ENCODE data around the gene DLG2. TPM values are rescaled to one million over a fixed set of nuclear protein-coding genes. Genes with fewer than 3 reads are reported as not detected.

DLG2 gene
- total RNA-seq, 4 donors from 2014 or later: 37.9 to 71.5 (median 44.9) TPM

- Histone ChIP-seq H3K36me3 (no peaks in the 10 kb centered on the region), H3K27ac (no peak overlapping the region), H3K9me3 (no peaks in the 10 kb centered on the region), H3K27me3 (no peaks in the 10 kb centered on the region), H3K4me1 (no peaks in the 10 kb centered on the region), H3K4me3 (no peak overlapping the region)
- TF ChIP-seq POLR2A (IDR thresholded peaks at IDR 0.05): no peak
- TF ChIP-seq CTCF (IDR thresholded peaks at IDR 0.05): no peak
- no peak for TF ChIP-seq EP300 (IDR thresholded peaks at IDR 0.05)
- no peak for TF ChIP-seq POLR2AphosphoS5 (IDR thresholded peaks at IDR 0.05)
- no peak for DNase-seq (ENCODE audit: low spot score in 2 of 2)
- WGBS: 88% methylated on average over 2 of the region's 2 CpGs
These were observed 756.0 kb downstream of the DLG2 start for GRCh38 chr11:84871116-84871515.

GRCh38 chr11:84870486-84870885 lies 756.7 kb downstream of the DLG2 start:
- Histone ChIP-seq H3K36me3 (no peaks in the 10 kb centered on the region), H3K9me3 (no peaks in the 10 kb centered on the region), H3K4me3 (no peak overlapping the region), H3K4me1 (no peaks in the 10 kb centered on the region), H3K27ac (no peak overlapping the region), H3K27me3 (no peaks in the 10 kb centered on the region)
- DNase-seq (ENCODE audit: low spot score in 2 of 2): no peak
- 89% methylated on average over 1 of the region's 1 CpG for WGBS
- TF ChIP-seq POLR2AphosphoS5 (IDR thresholded peaks at IDR 0.05): no peak
- TF ChIP-seq EP300 (IDR thresholded peaks at IDR 0.05): no peak
- no peak for TF ChIP-seq CTCF (IDR thresholded peaks at IDR 0.05)
- TF ChIP-seq POLR2A (IDR thresholded peaks at IDR 0.05): no peak

- 89% methylated on average over 2 of the region's 2 CpGs for WGBS
- no peak overlapping the region for H3K27ac ChIP-seq
- H3K9me3 ChIP-seq: no peaks in the 10 kb centered on the region
- H3K36me3 ChIP-seq: no peaks in the 10 kb centered on the region
- no peak for DNase-seq (ENCODE audit: low spot score in 2 of 2)
- TF ChIP-seq EP300 (IDR thresholded peaks at IDR 0.05): no peak
- TF ChIP-seq CTCF (IDR thresholded peaks at IDR 0.05): no peak
- TF ChIP-seq POLR2AphosphoS5 (IDR thresholded peaks at IDR 0.05): no peak
- no peak for TF ChIP-seq POLR2A (IDR thresholded peaks at IDR 0.05)
- no peak overlapping the region for H3K4me3 ChIP-seq
- H3K27me3 ChIP-seq: no peaks in the 10 kb centered on the region
- no peaks in the 10 kb centered on the region for H3K4me1 ChIP-seq
These were observed 760.2 kb downstream of the DLG2 start for GRCh38 chr11:84866922-84867321.

- Histone ChIP-seq H3K36me3 (no peaks in the 10 kb centered on the region), H3K27ac (no peak overlapping the region), H3K4me3 (no peak overlapping the region), H3K4me1 (no peaks in the 10 kb centered on the region), H3K9me3 (no peaks in the 10 kb centered on the region), H3K27me3 (no peaks in the 10 kb centered on the region)
- TF ChIP-seq CTCF (IDR thresholded peaks at IDR 0.05) (no peak), POLR2AphosphoS5 (IDR thresholded peaks at IDR 0.05) (no peak), POLR2A (IDR thresholded peaks at IDR 0.05) (no peak), EP300 (IDR thresholded peaks at IDR 0.05) (no peak)
- WGBS: 96% methylated on average over 1 of the region's 1 CpG
- no peak for DNase-seq (ENCODE audit: low spot score in 2 of 2)
These were observed 761.2 kb downstream of the DLG2 start for GRCh38 chr11:84865791-84866535.

GRCh38 chr11:84865257-84865656 lies 761.9 kb downstream of the DLG2 start:
- no peak for DNase-seq (ENCODE audit: low spot score in 2 of 2)
- Histone ChIP-seq H3K27me3 (no peaks in the 10 kb centered on the region), H3K4me1 (no peaks in the 10 kb centered on the region), H3K9me3 (no peaks in the 10 kb centered on the region), H3K4me3 (no peak overlapping the region), H3K27ac (no peak overlapping the region), H3K36me3 (no peaks in the 10 kb centered on the region)
- TF ChIP-seq EP300 (IDR thresholded peaks at IDR 0.05) (no peak), POLR2A (IDR thresholded peaks at IDR 0.05) (no peak), POLR2AphosphoS5 (IDR thresholded peaks at IDR 0.05) (no peak), CTCF (IDR thresholded peaks at IDR 0.05) (no peak)

Data from suprapubic skin (tissue), 4 donors.